Activated CD8-positive, alpha-beta T cell treated with anti-CD3 and anti-CD28 coated beads for 36 hours (primary cell): ENCODE measurements around the gene IPO7. TPM values are rescaled to one million over a fixed set of nuclear protein-coding genes. Genes with fewer than 3 reads are reported as not detected.

Experiments
- ATAC-seq: fragments of 200-7000 bp; cut with Tn5 transposase; one replicate; pipeline ENCODE4 v1.10.0; 2021; ENCODE audit warnings: mild to moderate bottlenecking, moderate library complexity
- CTCF ChIA-PET: fragments of 350-600 bp; sonication (Branson Sonifier 250); formaldehyde crosslinking; loops from one replicate; lab custom pipeline; 2021; ENCODE audit warnings: antibody characterized with exemption; lab: Charles Lee
- POLR2A ChIA-PET: fragments of 350-600 bp; sonication (Branson Sonifier 250); formaldehyde crosslinking; loops from one replicate; lab custom pipeline; 2021; ENCODE audit warnings: antibody characterized with exemption; lab: Charles Lee
- DNase-seq: peaks from one replicate; pipeline ENCODE4 v3.0.0-alpha.2; 2020
- H3K27ac Mint-ChIP-seq: one replicate; pipeline ENCODE4 v1.8.0; 2021; ENCODE audit warnings: mild to moderate bottlenecking, mixed read lengths
- H3K27me3 Mint-ChIP-seq: one replicate; pipeline ENCODE4 v1.8.0; 2021; ENCODE audit warnings: mixed read lengths
- H3K36me3 Mint-ChIP-seq: one replicate; pipeline ENCODE4 v1.8.0; 2021; ENCODE audit warnings: low read depth, mixed read lengths
- H3K4me1 Mint-ChIP-seq: one replicate; pipeline ENCODE4 v1.8.0; 2021; ENCODE audit warnings: low read depth, mixed read lengths
- H3K4me3 Mint-ChIP-seq: one replicate; pipeline ENCODE4 v1.8.0; 2021; ENCODE audit warnings: mild to moderate bottlenecking, moderate library complexity, mixed read lengths
- H3K9me3 Mint-ChIP-seq: one replicate; pipeline ENCODE4 v1.8.0; 2021; ENCODE audit warnings: mixed read lengths
- intact Hi-C: fragments of 100-400 bp; cut with micrococcal nuclease; formaldehyde crosslinking; loops from one replicate; pipeline ENCODE4 v1.10.0; 2022
- total RNA-seq, 2 experiments: library from RNA; stranded (reverse); gene quantifications; one replicate each; pipeline ENCODE4 v1.2.3, GENCODE V29; 2021
- TF ChIP-seq, protein P1 (sequence below): fragments of 200-600 bp; IDR thresholded peaks from one replicate; pipeline ENCODE4 v1.8.0; 2022; ENCODE audit warnings: antibody characterized with exemption, mild to moderate bottlenecking

Gene IPO7
- total RNA-seq, 2 experiments from 2014 or later, result 181 to 186 TPM

DNA sequence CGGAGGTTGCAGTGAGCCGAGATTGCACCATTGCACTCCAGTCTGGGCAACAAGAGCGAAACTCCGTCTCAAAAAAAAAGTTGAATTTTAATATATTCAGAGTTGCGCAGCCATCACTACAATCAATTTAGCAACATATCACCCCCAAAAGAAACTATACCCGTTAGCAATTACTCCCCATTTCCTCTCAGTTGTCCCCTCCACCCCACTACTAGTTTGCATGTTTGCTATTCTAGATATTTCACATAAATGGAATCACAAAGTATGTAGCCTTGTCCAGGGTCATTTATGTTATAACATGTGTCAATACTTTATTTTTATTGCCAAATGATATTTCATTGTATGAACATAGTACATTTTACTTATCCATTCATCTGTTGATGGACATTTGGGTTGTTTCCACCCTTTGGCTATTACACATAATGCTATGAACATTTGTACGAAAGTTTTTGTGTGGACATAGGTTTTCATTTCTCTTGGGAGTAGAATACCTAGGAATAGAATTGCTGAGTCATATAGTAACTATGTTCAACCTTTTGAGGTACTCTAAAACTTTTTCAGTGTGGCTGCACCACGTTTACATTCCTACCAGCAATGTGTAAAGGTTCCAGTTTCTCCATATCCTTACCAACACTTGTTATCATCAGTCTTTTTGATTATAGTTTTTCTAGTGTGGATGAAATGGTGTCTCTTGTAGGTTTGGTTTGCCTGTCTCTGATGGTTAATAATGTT, 78.5 kb downstream of the IPO7 start:
- H3K4me1 Mint-ChIP-seq, result peaks cover 26% of the 10 kb centered on the region
- DNase-seq (no peak), ATAC-seq (no peak)
- H3K27me3 Mint-ChIP-seq, result no peaks in the 10 kb centered on the region
- ChIA-PET POLR2A (interaction anchor here (2.6 kb wide), 1 partner anchor 25 kb away, joined by 9 read pairs; no protein-coding TSS in a partner anchor), CTCF (interaction anchor here (1.4 to 1.5 kb wide), 2 partner anchors 285 to 325 kb away, joined by 4 read pairs; no protein-coding TSS in a partner anchor)
- peaks cover 15% of the 10 kb centered on the region for H3K36me3 Mint-ChIP-seq
- intact Hi-C loops, result no loop called here
- peak overlapping the region; percentile 98 for H3K27ac Mint-ChIP-seq
- H3K4me3 Mint-ChIP-seq, result peak overlapping the region; percentile 94
- TF ChIP-seq, protein P1, sequence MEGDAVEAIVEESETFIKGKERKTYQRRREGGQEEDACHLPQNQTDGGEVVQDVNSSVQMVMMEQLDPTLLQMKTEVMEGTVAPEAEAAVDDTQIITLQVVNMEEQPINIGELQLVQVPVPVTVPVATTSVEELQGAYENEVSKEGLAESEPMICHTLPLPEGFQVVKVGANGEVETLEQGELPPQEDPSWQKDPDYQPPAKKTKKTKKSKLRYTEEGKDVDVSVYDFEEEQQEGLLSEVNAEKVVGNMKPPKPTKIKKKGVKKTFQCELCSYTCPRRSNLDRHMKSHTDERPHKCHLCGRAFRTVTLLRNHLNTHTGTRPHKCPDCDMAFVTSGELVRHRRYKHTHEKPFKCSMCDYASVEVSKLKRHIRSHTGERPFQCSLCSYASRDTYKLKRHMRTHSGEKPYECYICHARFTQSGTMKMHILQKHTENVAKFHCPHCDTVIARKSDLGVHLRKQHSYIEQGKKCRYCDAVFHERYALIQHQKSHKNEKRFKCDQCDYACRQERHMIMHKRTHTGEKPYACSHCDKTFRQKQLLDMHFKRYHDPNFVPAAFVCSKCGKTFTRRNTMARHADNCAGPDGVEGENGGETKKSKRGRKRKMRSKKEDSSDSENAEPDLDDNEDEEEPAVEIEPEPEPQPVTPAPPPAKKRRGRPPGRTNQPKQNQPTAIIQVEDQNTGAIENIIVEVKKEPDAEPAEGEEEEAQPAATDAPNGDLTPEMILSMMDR, result no peak
- H3K9me3 Mint-ChIP-seq, result no peaks in the 10 kb centered on the region

DNA sequence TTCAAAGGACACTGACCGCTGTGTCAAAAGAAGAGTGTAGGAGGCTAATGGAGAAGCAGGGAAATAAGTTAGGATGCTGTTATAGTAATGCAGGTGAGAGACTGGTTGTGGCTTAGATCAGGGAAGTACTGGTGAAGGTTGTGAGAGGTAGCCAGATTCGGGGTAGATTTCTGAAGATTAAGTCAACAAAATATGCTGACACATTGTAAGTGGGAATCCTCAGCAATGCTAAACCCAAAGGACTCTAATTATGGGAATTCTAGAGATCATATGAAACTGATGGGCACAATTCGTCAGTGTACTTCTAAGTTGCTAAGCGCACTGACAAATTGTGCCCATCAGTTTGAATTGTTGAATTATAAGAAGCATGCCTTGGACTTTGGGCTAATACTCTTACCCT, 86.3 kb downstream of the IPO7 start:
- ATAC-seq (no peak), DNase-seq (no peak)
- no peaks in the 10 kb centered on the region for H3K27me3 Mint-ChIP-seq
- H3K27ac Mint-ChIP-seq, result no peak overlapping the region
- POLR2A ChIA-PET, result interaction anchor here (6.2 kb wide), 1 partner anchor 10 kb away, joined by 37 read pairs; the partner anchor contains the start of gene ZNF143
- no peaks in the 10 kb centered on the region for H3K9me3 Mint-ChIP-seq
- no peak overlapping the region for H3K4me3 Mint-ChIP-seq
- CTCF ChIA-PET, result interaction anchor here (4.4 kb wide), 1 partner anchor 36 kb away, joined by 15 read pairs; no protein-coding TSS in a partner anchor
- intact Hi-C loops, result no loop called here
- TF ChIP-seq, protein P1, result no peak
- peaks cover 23% of the 10 kb centered on the region for H3K36me3 Mint-ChIP-seq
- H3K4me1 Mint-ChIP-seq, result peaks cover 10% of the 10 kb centered on the region

DNA sequence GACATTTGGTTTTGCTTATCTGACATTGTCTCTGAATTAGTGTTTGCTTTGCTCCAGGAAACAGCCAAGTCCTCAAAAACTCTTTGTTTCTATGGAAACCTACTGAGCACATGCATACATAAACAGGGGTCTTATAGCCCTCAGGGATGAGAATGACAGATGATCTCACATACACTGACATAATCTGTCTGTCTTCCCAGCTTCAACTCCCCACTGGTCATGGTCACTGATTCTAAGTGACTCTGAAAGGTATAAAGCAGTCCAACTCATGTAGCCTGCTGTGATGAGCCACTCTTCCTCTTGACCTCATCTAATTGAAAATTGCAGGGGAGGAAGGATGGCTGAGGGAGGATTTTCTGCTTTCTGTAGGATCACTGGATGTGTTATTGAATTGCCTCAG, 89.0 kb downstream of the IPO7 start:
- H3K36me3 Mint-ChIP-seq, result peaks cover 22% of the 10 kb centered on the region
- ChIA-PET CTCF (interaction anchor here (1.1 to 3.4 kb wide), 3 partner anchors 16 to 62 kb away, joined by 4 to 20 read pairs (median 6); no protein-coding TSS in a partner anchor), POLR2A (interaction anchor here (1.0 to 6.2 kb wide), 3 partner anchors 8 to 140 kb away, joined by 3 to 37 read pairs (median 4); partner anchors contain the start of gene ZNF143)
- H3K4me1 Mint-ChIP-seq, result peaks cover 5% of the 10 kb centered on the region
- no peak overlapping the region for H3K4me3 Mint-ChIP-seq
- DNase-seq (no peak), ATAC-seq (no peak)
- no peak overlapping the region for H3K27ac Mint-ChIP-seq
- H3K27me3 Mint-ChIP-seq, result no peaks in the 10 kb centered on the region
- no peaks in the 10 kb centered on the region for H3K9me3 Mint-ChIP-seq
- TF ChIP-seq, protein P1, result no peak
- intact Hi-C loops, result no loop called here

DNA sequence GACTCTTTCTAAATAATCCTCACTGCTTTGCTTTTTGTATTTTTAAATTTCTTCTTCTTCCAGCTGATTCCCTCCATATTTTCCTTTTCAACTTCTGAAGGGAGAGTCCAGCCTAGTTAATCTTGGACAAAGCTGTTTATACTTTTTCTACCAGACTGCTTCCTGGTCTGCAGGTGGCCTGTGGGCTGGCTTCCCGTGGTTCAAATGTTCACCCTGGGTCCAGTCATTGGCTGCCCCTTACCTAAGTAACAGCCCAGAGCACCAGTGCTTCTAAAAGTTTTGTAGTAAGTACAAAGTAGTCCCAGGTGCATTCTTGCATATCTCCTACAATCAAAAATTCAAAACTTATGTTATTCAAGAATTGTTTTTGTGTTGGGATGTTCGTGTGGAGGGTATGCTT, 95.4 kb downstream of the IPO7 start:
- Mint-ChIP-seq H3K27me3 (no peaks in the 10 kb centered on the region), H3K4me3 (no peak overlapping the region), H3K27ac (peak overlapping the region; percentile 52), H3K4me1 (no peaks in the 10 kb centered on the region), H3K9me3 (no peaks in the 10 kb centered on the region), H3K36me3 (peaks cover 11% of the 10 kb centered on the region)
- TF ChIP-seq, protein P1, result no peak
- ATAC-seq (no peak), DNase-seq (no peak)
- ChIA-PET POLR2A (interaction anchor here (2.1 kb wide), 1 partner anchor 20 kb away, joined by 10 read pairs; the partner anchor contains the start of gene ZNF143), CTCF (interaction anchor here (1.1 to 2.4 kb wide), 5 partner anchors 11 to 55 kb away, joined by 3 to 9 read pairs (median 4); no protein-coding TSS in a partner anchor)
- intact Hi-C loops, result no loop called here
